Right cardiac atrium (tissue), 5 donors: ENCODE data around the gene MRPL28. TPM values are rescaled to one million over a fixed set of nuclear protein-coding genes. Genes with fewer than 3 reads are reported as not detected.

Experiments
- ATAC-seq, 2 donors: fragments of 200-7000 bp; cut with Tn5 transposase; one replicate each; pipeline versions ENCODE4 v1.8.0 to v1.9.1; 2020; ENCODE audit warnings: moderate library complexity in 2 of 2, mild to moderate bottlenecking in 1 of 2
- DNase-seq, 3 donors: peaks; one replicate each; pipeline ENCODE4 v3.0.0-alpha.2; 2020
- H3K27ac ChIP-seq: one replicate; pipeline ENCODE4 v1.5.1; 2013; ENCODE audit warnings: mild to moderate bottlenecking, low read length, control low read depth, moderate library complexity
- H3K27me3 ChIP-seq: one replicate; pipeline ENCODE4 v1.6.1; 2013; ENCODE audit not compliant: control insufficient read depth, insufficient read depth
- H3K4me1 ChIP-seq: one replicate; pipeline ENCODE4 v1.6.1; 2013; ENCODE audit warnings: low read length; ENCODE audit not compliant: control insufficient read depth, insufficient read depth
- H3K4me3 ChIP-seq: one replicate; pipeline ENCODE4 v1.5.1; 2013; ENCODE audit warnings: low read length, control low read depth
- H3K9me3 ChIP-seq: one replicate; pipeline ENCODE4 v1.6.1; 2013; ENCODE audit warnings: low read length; ENCODE audit not compliant: control insufficient read depth
- WGBS: extraction: QIAGEN DNeasy Blood & Tissue Kit; methylation state at CpG from one replicate; pipeline ENCODE4 v1.1.7; 2013; 5-methylcytosine and 5-hydroxymethylcytosine counted together
- intact Hi-C, 4 donors: fragments of 100-400 bp; cut with DNase I; formaldehyde crosslinking; loops; one replicate each; pipeline versions ENCODE4 v1.11.0 to v1.14.0; 2022 to 2023
- polyA plus RNA-seq: library from polyadenylated mRNA; stranded (reverse); fragments of 200-250 nt; gene quantifications from one replicate; pipeline ENCODE4 v1.2.3, GENCODE V29; 2013
- total RNA-seq, 4 donors: library from RNA; stranded (reverse); fragmentation: NEBNext Ultra II Directional; extraction: Animal tissue kit (Norgen Biotek cat#: 25700); gene quantifications; one replicate each; pipeline ENCODE4 v1.2.1, GENCODE V29; 2021
- donor health status: healthy with polysubstance abuse.
- donor health status: DM: no; HTN: yes; CAD: no.
- donor health status: DM: no; HTN: no; CAD: no.
- donor health status: DM: no; HTN: yes; CAD: no; lungs with severe emphysema.
- donor health status: DM: yes; HTN: yes; CAD: no.

Gene MRPL28
- total and polyA plus RNA-seq, 5 donors, result 63.9 to 130 (median 70.6) TPM

DNA sequence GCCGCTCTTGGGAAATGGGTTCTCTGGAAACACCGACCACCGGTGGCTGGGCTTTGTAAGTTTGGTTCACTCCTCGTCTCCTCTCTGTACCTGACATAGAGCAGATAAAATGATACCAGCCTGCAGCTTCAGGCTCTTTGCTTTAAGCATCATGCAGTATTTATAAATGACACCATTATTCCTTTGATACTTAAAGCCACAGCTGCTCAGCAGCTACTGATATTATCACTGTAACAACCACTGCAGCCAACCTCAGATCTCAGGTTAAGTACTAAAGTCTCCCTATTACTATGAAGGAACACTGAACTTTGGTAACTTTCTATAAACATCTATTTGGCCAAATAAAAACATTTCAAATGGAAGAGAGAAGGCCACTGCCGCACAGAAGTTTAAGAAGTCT lies 52.8 kb downstream of the MRPL28 start:
- WGBS, result 96% methylated on average over 5 of the region's 5 CpGs
- Histone ChIP-seq H3K27ac (no peak overlapping the region), H3K4me1 (no peaks in the 10 kb centered on the region), H3K9me3 (no peaks in the 10 kb centered on the region), H3K4me3 (no peak overlapping the region), H3K27me3 (no peaks in the 10 kb centered on the region)
- DNase-seq, result no peak
- no peak for ATAC-seq
- intact Hi-C loops, result no loop called here

Other genes starting within 250 kb of the MRPL28 start
- 10 to 100 TPM; 19.9 to 25.6 (median 22.7) TPM for gene NPRL3, start 231.9 kb downstream of the MRPL28 start, total RNA-seq
- 17.9 TPM for gene NPRL3, start 231.9 kb downstream of the MRPL28 start, polyA plus RNA-seq
- gene HBZ, start 217.9 kb downstream of the MRPL28 start, total RNA-seq, result not detected
- gene HBZ, start 217.9 kb downstream of the MRPL28 start, polyA plus RNA-seq, result not detected
- not detected for gene HBM, start 204.6 kb downstream of the MRPL28 start, total RNA-seq
- gene HBM, start 204.6 kb downstream of the MRPL28 start, polyA plus RNA-seq, result not detected
- 100 to 1,000 TPM in 1 of 4 donors, 10 to 100 TPM in 3; 38.4 to 111 (median 51.4) TPM for gene HBA2, start 197.7 kb downstream of the MRPL28 start, total RNA-seq
- gene HBA2, start 197.7 kb downstream of the MRPL28 start, polyA plus RNA-seq, result 5.2 TPM
- gene HBA1, start 193.9 kb downstream of the MRPL28 start, total RNA-seq, result 100 to 1,000 TPM in 1 of 4 donors, 10 to 100 TPM in 3; 38.3 to 130 (median 70.9) TPM
- gene HBA1, start 193.9 kb downstream of the MRPL28 start, polyA plus RNA-seq, result 4.8 TPM
- not detected for gene HBQ1, start 190.1 kb downstream of the MRPL28 start, total RNA-seq
- not detected for gene HBQ1, start 190.1 kb downstream of the MRPL28 start, polyA plus RNA-seq
- 10 to 100 TPM; 28.1 to 32.0 (median 30.2) TPM for gene LUC7L, start 141.1 kb downstream of the MRPL28 start, total RNA-seq
- gene LUC7L, start 141.1 kb downstream of the MRPL28 start, polyA plus RNA-seq, result 32.1 TPM
- 100 to 1,000 TPM; 131 to 145 (median 139) TPM for gene FAM234A, start 135.7 kb downstream of the MRPL28 start, total RNA-seq
- 171 TPM for gene FAM234A, start 135.7 kb downstream of the MRPL28 start, polyA plus RNA-seq
- gene RGS11, start 94.6 kb downstream of the MRPL28 start, total RNA-seq, result 10 to 100 TPM; 11.6 to 23.8 (median 17.6) TPM
- gene RGS11, start 94.6 kb downstream of the MRPL28 start, polyA plus RNA-seq, result 15.5 TPM
- 10 to 100 TPM in 1 of 4 donors, 1 to 10 TPM in 3; 3.5 to 11.3 (median 4.9) TPM for gene ARHGDIG, start 89.9 kb downstream of the MRPL28 start, total RNA-seq
- gene ARHGDIG, start 89.9 kb downstream of the MRPL28 start, polyA plus RNA-seq, result 7.7 TPM
- 10 to 100 TPM in 1 of 4 donors, 1 to 10 TPM in 3; 2.1 to 10.0 (median 2.3) TPM for gene PDIA2, start 87.4 kb downstream of the MRPL28 start, total RNA-seq
- 0.91 TPM for gene PDIA2, start 87.4 kb downstream of the MRPL28 start, polyA plus RNA-seq
- gene AXIN1, start 17.8 kb downstream of the MRPL28 start, total RNA-seq, result 10 to 100 TPM in 3 of 4 donors, 1 to 10 TPM in 1; 8.4 to 12.2 (median 10.6) TPM
- gene AXIN1, start 17.8 kb downstream of the MRPL28 start, polyA plus RNA-seq, result 10.2 TPM
- 10 to 100 TPM; 28.0 to 39.5 (median 34.8) TPM for gene PGAP6, start 11.4 kb upstream of the MRPL28 start, total RNA-seq
- gene PGAP6, start 11.4 kb upstream of the MRPL28 start, polyA plus RNA-seq, result 33.2 TPM
- 10 to 100 TPM; 49.7 to 86.4 (median 66.0) TPM for gene NME4, start 26.7 kb upstream of the MRPL28 start, total RNA-seq
- gene NME4, start 26.7 kb upstream of the MRPL28 start, polyA plus RNA-seq, result 73.1 TPM
- gene DECR2, start 31.3 kb upstream of the MRPL28 start, total RNA-seq, result 10 to 100 TPM in 3 of 4 donors, 1 to 10 TPM in 1; 8.6 to 14.6 (median 13.3) TPM
- 14.3 TPM for gene DECR2, start 31.3 kb upstream of the MRPL28 start, polyA plus RNA-seq
- gene RAB11FIP3, start 55.1 kb upstream of the MRPL28 start, total RNA-seq, result 10 to 100 TPM; 32.2 to 44.6 (median 38.4) TPM
- 25.1 TPM for gene RAB11FIP3, start 55.1 kb upstream of the MRPL28 start, polyA plus RNA-seq
- gene CAPN15, start 157.2 kb upstream of the MRPL28 start, total RNA-seq, result 10 to 100 TPM; 15.4 to 22.1 (median 19.6) TPM
- 16.9 TPM for gene CAPN15, start 157.2 kb upstream of the MRPL28 start, polyA plus RNA-seq
- not detected for gene PRR35, start 189.9 kb upstream of the MRPL28 start, total RNA-seq
- not detected for gene PRR35, start 189.9 kb upstream of the MRPL28 start, polyA plus RNA-seq
- under 1 TPM; 0.22 to 0.62 (median 0.54) TPM for gene NHLRC4, start 196.5 kb upstream of the MRPL28 start, total RNA-seq
- gene NHLRC4, start 196.5 kb upstream of the MRPL28 start, polyA plus RNA-seq, result 0.84 TPM
- 10 to 100 TPM; 19.8 to 23.0 (median 21.6) TPM for gene PIGQ, start 199.4 kb upstream of the MRPL28 start, total RNA-seq
- 22.9 TPM for gene PIGQ, start 199.4 kb upstream of the MRPL28 start, polyA plus RNA-seq
- gene RAB40C, start 219.5 kb upstream of the MRPL28 start, total RNA-seq, result 10 to 100 TPM; 10.9 to 13.4 (median 11.9) TPM
- 13.4 TPM for gene RAB40C, start 219.5 kb upstream of the MRPL28 start, polyA plus RNA-seq